Bronchial epithelial cell (primary cell): Measurements from ENCODE around the gene DPP4. TPM values are rescaled to one million over a fixed set of nuclear protein-coding genes. Genes with fewer than 3 reads are reported as not detected.
A peak's percentile ranks its signal among the peaks of the same experiment; 100 is the strongest.

Experiments
- DNase-seq: peaks from one replicate; pipeline ENCODE4 v3.0.0-alpha.2; 2010; ENCODE audit warnings: low read depth
- FAIRE-seq: peaks from 2 replicates; lab custom pipeline; 2011; peaks lifted over from hg19 to GRCh38; lab: Jason Lieb, UNC
- H3K27me3 ChIP-seq: 2 replicates; pipeline ENCODE4 v1.5.1; 2011; ENCODE audit warnings: low read length; ENCODE audit not compliant: control insufficient read depth, insufficient read depth
- H3K36me3 ChIP-seq: 2 replicates; pipeline ENCODE4 v1.5.1; 2011; ENCODE audit warnings: low read length; ENCODE audit not compliant: control insufficient read depth, insufficient read depth
- H3K4me3 ChIP-seq: 2 replicates; pipeline ENCODE4 v1.5.1; 2011; ENCODE audit warnings: mild to moderate bottlenecking, low read depth, low read length, control low read depth
- CTCF ChIP-seq: IDR thresholded peaks from 2 replicates; pipeline ENCODE4 v1.5.1; 2011; ENCODE audit warnings: mild to moderate bottlenecking, moderate library complexity, low read length, control low read depth, inconsistent platforms; ENCODE audit not compliant: insufficient read depth, severe bottlenecking
- total RNA-seq: library from RNA; depleted of rRNA; stranded (reverse); fragments of >200 nt; gene quantifications from 2 replicates; pipeline ENCODE4 v1.2.1, GENCODE V29; 2014

Gene DPP4
- total RNA-seq, 1 donor from 2014 or later: 2.9 TPM

- FAIRE-seq (no peak), DNase-seq (no peak)
- Histone ChIP-seq H3K27me3 (no peaks in the 10 kb centered on the region), H3K36me3 (no peaks in the 10 kb centered on the region), H3K4me3 (no peak overlapping the region)
- TF ChIP-seq CTCF: no peak
Measured at GRCh38 chr2:162106146-162106551, 32.1 kb upstream of the DPP4 start.

DNA sequence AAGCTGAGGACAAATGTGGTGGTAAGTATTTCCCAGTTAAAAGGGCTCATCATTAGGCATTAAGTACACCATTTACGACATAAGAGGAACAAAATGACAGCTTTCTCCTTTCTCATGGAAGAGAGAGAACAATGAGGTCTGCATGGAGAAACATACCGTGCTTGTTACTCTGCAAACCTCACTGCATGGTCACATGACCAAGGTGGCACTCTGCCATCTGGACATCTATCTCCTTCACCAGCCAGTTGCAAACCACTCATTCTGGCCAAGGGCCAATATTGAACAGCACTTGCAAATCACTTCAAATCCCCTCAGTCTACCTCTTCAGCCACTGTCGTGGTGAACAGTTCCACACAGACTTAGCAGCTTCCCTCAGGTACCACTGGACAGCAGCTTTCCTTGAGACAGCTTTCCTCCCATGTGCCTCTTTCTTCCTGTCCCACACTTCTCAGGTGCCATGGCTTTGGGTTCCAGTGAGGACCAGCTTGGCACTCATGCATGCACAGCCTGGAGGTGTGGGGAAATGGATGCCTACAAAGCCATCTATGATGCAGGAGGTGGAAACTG lies 29.5 kb upstream of the DPP4 start:
- FAIRE-seq (no peak), DNase-seq (no peak)
- Histone ChIP-seq H3K27me3 (no peaks in the 10 kb centered on the region), H3K4me3 (no peak overlapping the region), H3K36me3 (no peaks in the 10 kb centered on the region)
- TF ChIP-seq CTCF: no peak

- H3K4me3 ChIP-seq: no peak overlapping the region
- no peaks in the 10 kb centered on the region for H3K36me3 ChIP-seq
- no peaks in the 10 kb centered on the region for H3K27me3 ChIP-seq
- FAIRE-seq (no peak), DNase-seq (no peak)
- TF ChIP-seq CTCF: no peak
Measured at GRCh38 chr2:162100579-162100978, 26.6 kb upstream of the DPP4 start.

- no peak for DNase-seq
- no peak for TF ChIP-seq CTCF
- Histone ChIP-seq H3K36me3 (no peaks in the 10 kb centered on the region), H3K4me3 (no peak overlapping the region), H3K27me3 (no peaks in the 10 kb centered on the region)
- no peak for FAIRE-seq
Measured at GRCh38 chr2:162099836-162100235, 25.8 kb upstream of the DPP4 start.

GRCh38 chr2:162092658-162093556 lies 18.9 kb upstream of the DPP4 start:
- Histone ChIP-seq H3K36me3 (no peaks in the 10 kb centered on the region), H3K4me3 (no peak overlapping the region), H3K27me3 (no peaks in the 10 kb centered on the region)
- TF ChIP-seq CTCF: no peak
- DNase-seq (peak; percentile 99), FAIRE-seq (no peak)
